K562 (cell line): ENCODE measurements around the gene HTR5A. TPM values are rescaled to one million over a fixed set of nuclear protein-coding genes. Genes with fewer than 3 reads are reported as not detected.

Experiments
- ATAC-seq: fragments of 200-7000 bp; cut with Tn5 transposase; 3 replicates; pipeline ENCODE4 v1.9.1; 2020; ENCODE audit warnings: moderate library complexity
- BruUV-seq: library from RNA; stranded (reverse); fragments of 400-500 nt; replicated peaks from 2 replicates; lab custom pipeline; 2021; lab: Mats Ljungman, UMichigan
- CTCF ChIA-PET: fragments of 300-600 bp; formaldehyde crosslinking; extraction: SDS; loops from one replicate; lab custom pipeline; 2021; ENCODE audit warnings: low intra/inter-chr PET ratio; lab: Yijun Ruan, JAX
- POLR2A ChIA-PET: fragments of 300-600, 350-650 bp; sonication (Branson Sonifier 250); formaldehyde crosslinking; extraction: SDS; loops from one replicate; lab custom pipeline; 2021; ENCODE audit warnings: antibody characterized with exemption, inconsistent platforms; lab: Yijun Ruan, JAX
- DNase-seq, 4 experiments: peaks; one replicate each; pipeline versions ENCODE4 v3.0.0 to v3.0.0-alpha.2; 2011 to 2018; ENCODE audit warnings: low spot score in 3 of 4, mixed read lengths in 3 of 4; ENCODE audit errors: extremely low read depth in 1 of 4
- FAIRE-seq: peaks from 2 replicates; lab custom pipeline; 2011; peaks lifted over from hg19 to GRCh38; lab: Jason Lieb, UNC
- H2AFZ ChIP-seq: 2 replicates; pipeline ENCODE4 v1.6.0; 2011; ENCODE audit warnings: low read depth, low read length, control low read depth, inconsistent platforms
- H3K27ac ChIP-seq: fragments of 200-600 bp; 3 replicates; pipeline ENCODE4 v1.8.0; 2011; ENCODE audit warnings: low read depth, mild to moderate bottlenecking, control low read depth, inconsistent platforms, low read length, moderate library complexity, mixed read lengths; ENCODE audit errors: extremely low read depth
- H3K27me3 ChIP-seq, 2 experiments: fragments of 300-600 bp in 1 of 2; 2 replicates in 1 of 2; 3 replicates in 1 of 2; pipeline versions ENCODE4 v1.6.0 to v1.8.0; 2011; ENCODE audit warnings: inconsistent platforms in 2 of 2, low read length in 2 of 2, mild to moderate bottlenecking in 1 of 2, mixed read lengths in 1 of 2, moderate library complexity in 1 of 2; ENCODE audit not compliant: control insufficient read depth in 2 of 2, insufficient read depth in 2 of 2
- H3K36me3 ChIP-seq: fragments of 300-600 bp; 3 replicates; pipeline ENCODE4 v1.8.0; 2011; ENCODE audit warnings: mild to moderate bottlenecking, low read length, inconsistent platforms; ENCODE audit not compliant: control insufficient read depth, insufficient read depth
- H3K4me1 ChIP-seq, 2 experiments: fragments of 200-600 bp in 1 of 2; replicated peaks in 1 of 2; 2 replicates in 1 of 2; 3 replicates in 1 of 2; pipeline versions ENCODE4 v1.5.1 to v1.8.0; 2011; ENCODE audit warnings: inconsistent platforms in 2 of 2, low read length in 2 of 2, mild to moderate bottlenecking in 1 of 2, mixed read lengths in 1 of 2, moderate library complexity in 1 of 2; ENCODE audit not compliant: control insufficient read depth in 2 of 2, insufficient read depth in 2 of 2
- H3K4me2 ChIP-seq: 2 replicates; pipeline ENCODE4 v1.6.1; 2011; ENCODE audit warnings: low read length, control low read depth, inconsistent platforms, mixed read lengths; ENCODE audit not compliant: insufficient read depth
- H3K4me3 ChIP-seq: fragments of 200-600 bp; sonication (generic), shearing (Covaris generic); 2 replicates; pipeline ENCODE4 v1.5.1; 2016; ENCODE audit warnings: control low read depth, inconsistent platforms
- H3K79me2 ChIP-seq: fragments of 200-600 bp; 3 replicates; pipeline ENCODE4 v1.8.0; 2011; ENCODE audit warnings: low read length, inconsistent platforms; ENCODE audit not compliant: control insufficient read depth, insufficient read depth
- H3K9ac ChIP-seq, 2 experiments: 2 replicates each; pipeline versions ENCODE4 v1.6.0 to v1.6.1; 2011; ENCODE audit warnings: low read depth in 2 of 2, low read length in 2 of 2, control low read depth in 1 of 2, inconsistent platforms in 1 of 2, mild to moderate bottlenecking in 1 of 2, mixed read lengths in 1 of 2; ENCODE audit not compliant: insufficient read depth in 1 of 2
- H3K9me1 ChIP-seq: one replicate; pipeline ENCODE4 v1.6.0; 2011; ENCODE audit warnings: inconsistent platforms, mild to moderate bottlenecking, low read length, moderate library complexity; ENCODE audit not compliant: control insufficient read depth, insufficient read depth
- H3K9me3 ChIP-seq: replicated peaks from 2 replicates; pipeline ENCODE4 v1.5.1; 2011; ENCODE audit warnings: low read depth, low read length, inconsistent platforms; ENCODE audit not compliant: control insufficient read depth, insufficient read depth
- H4K20me1 ChIP-seq: replicated peaks from 2 replicates; pipeline ENCODE4 v1.6.1; 2011; ENCODE audit warnings: low read length, inconsistent platforms, mixed read lengths; ENCODE audit not compliant: control insufficient read depth, insufficient read depth
- CEBPG ChIP-seq, 3 experiments: fragments of 200-800 bp in 1 of 3; sonication (Bioruptor generic) in 1 of 3; sonication (generic) in 1 of 3; formaldehyde crosslinking in 1 of 3; IDR thresholded peaks in 2 of 3; conservative IDR thresholded peaks in 1 of 3; 2 replicates each; pipeline versions ENCODE4 v1.6.1 to v1.8.0; 2016 to 2022; ENCODE audit warnings: missing compliant biosample characterization in 2 of 3, missing genetic modification characterization in 2 of 3, mild to moderate bottlenecking in 1 of 3, missing genetic modification reagents in 1 of 3
- ESRRA ChIP-seq: fragments of 450-650 bp; IDR thresholded peaks from 2 replicates; pipeline ENCODE4 v1.6.1; 2014; ENCODE audit warnings: low read depth, mild to moderate bottlenecking, moderate library complexity, borderline replicate concordance
- KDM2B ChIP-seq: fragments of 250-450 bp; sonication (Bioruptor Pico); IDR thresholded peaks from 2 replicates; pipeline ENCODE4 v1.8.0; 2021; ENCODE audit warnings: mild to moderate bottlenecking, moderate library complexity
- KLF6 ChIP-seq: fragments of 250-450 bp; sonication (Bioruptor Pico); IDR thresholded peaks from 2 replicates; pipeline ENCODE4 v1.4.0; 2020; ENCODE audit warnings: mild to moderate bottlenecking, moderate library complexity, borderline replicate concordance
- MYBL2 ChIP-seq, 2 experiments: fragments of 450-650 bp in 1 of 2; sonication (generic) in 1 of 2; formaldehyde crosslinking in 1 of 2; IDR thresholded peaks; 2 replicates each; pipeline versions ENCODE4 v1.6.1 to v1.8.1; 2017 to 2022; ENCODE audit warnings: borderline replicate concordance in 1 of 2, inconsistent platforms in 1 of 2, low read depth in 1 of 2, mild to moderate bottlenecking in 1 of 2, missing genetic modification reagents in 1 of 2, moderate library complexity in 1 of 2
- NFRKB ChIP-seq: fragments of 450-650 bp; IDR thresholded peaks from 2 replicates; pipeline ENCODE4 v1.6.1; 2016; ENCODE audit warnings: low read depth
- SMAD3 ChIP-seq: fragments of 450-650 bp; formaldehyde crosslinking; conservative IDR thresholded peaks from 2 replicates; pipeline ENCODE4 v1.4.0; 2020; ENCODE audit warnings: mild to moderate bottlenecking
- TCF3 ChIP-seq: sonication (generic); formaldehyde crosslinking; IDR thresholded peaks from 2 replicates; pipeline ENCODE4 v1.4.0; 2020; ENCODE audit warnings: mild to moderate bottlenecking, missing genetic modification reagents
- ZBTB33 ChIP-seq: sonication (generic); formaldehyde crosslinking; IDR thresholded peaks from 2 replicates; pipeline ENCODE4 v1.8.1; 2023; ENCODE audit warnings: mild to moderate bottlenecking, missing genetic modification reagents
- ZNF780A ChIP-seq: fragments of 250-450 bp; sonication (Bioruptor Pico); IDR thresholded peaks from 2 replicates; pipeline ENCODE4 v1.5.0; 2021; ENCODE audit warnings: mild to moderate bottlenecking
- WGBS: fragments of 100-300 bp; shearing (Covaris generic); methylation state at CpG from one replicate; pipeline ENCODE4 v1.1.6; 2016; ENCODE audit warnings: low coverage, mixed read lengths; ENCODE audit not compliant: insufficient coverage; ENCODE audit errors: missing lambda C conversion rate; 5-methylcytosine and 5-hydroxymethylcytosine counted together
- in situ Hi-C: fragments of 300-500 bp; cut with MboI; formaldehyde crosslinking; loops from 4 replicates; pipeline ENCODE4 v1.15.0; 2018; ENCODE audit warnings: inconsistent platforms, mixed read lengths
- intact Hi-C: fragments of 100-400 bp; cut with micrococcal nuclease; formaldehyde crosslinking; loops from 2 replicates; pipeline ENCODE4 v1.14.2; 2022
- polyA plus RNA-seq, 8 experiments: library from polyadenylated mRNA; depleted of rRNA in 4 of 8; stranded (reverse) in 5 of 8; unstranded in 3 of 8; fragments of >200 nt; fragmentation: Nextera tagmentation in 2 of 8; fragmentation: Illumina TruSeq in 1 of 8; extraction: Ambion mirVana in 2 of 8; extraction: Trizol in 1 of 8; gene quantifications; 2 replicates each; pipeline versions ENCODE4 v1.2.1 to v1.2.3, GENCODE V29; 2011 to 2014; ENCODE audit warnings: inconsistent platforms in 1 of 8, missing spikeins in 1 of 8
- total RNA-seq, 7 experiments: library from RNA; depleted of rRNA in 6 of 7; stranded (reverse); fragments of >200 nt in 6 of 7; fragmentation: Illumina TruSeq in 2 of 7; extraction: Trizol in 2 of 7; gene quantifications; 2 replicates each; pipeline versions ENCODE4 v1.2.1 to v1.2.3, GENCODE V29; 2011 to 2021; ENCODE audit warnings: low replicate concordance in 1 of 7

HTR5A gene
- total and polyA plus RNA-seq, 9 of the 15 experiments (the other 6 are each of a cell fraction or from before 2014, with no cell fraction given), result 0.06 TPM; not detected in 8

DNA sequence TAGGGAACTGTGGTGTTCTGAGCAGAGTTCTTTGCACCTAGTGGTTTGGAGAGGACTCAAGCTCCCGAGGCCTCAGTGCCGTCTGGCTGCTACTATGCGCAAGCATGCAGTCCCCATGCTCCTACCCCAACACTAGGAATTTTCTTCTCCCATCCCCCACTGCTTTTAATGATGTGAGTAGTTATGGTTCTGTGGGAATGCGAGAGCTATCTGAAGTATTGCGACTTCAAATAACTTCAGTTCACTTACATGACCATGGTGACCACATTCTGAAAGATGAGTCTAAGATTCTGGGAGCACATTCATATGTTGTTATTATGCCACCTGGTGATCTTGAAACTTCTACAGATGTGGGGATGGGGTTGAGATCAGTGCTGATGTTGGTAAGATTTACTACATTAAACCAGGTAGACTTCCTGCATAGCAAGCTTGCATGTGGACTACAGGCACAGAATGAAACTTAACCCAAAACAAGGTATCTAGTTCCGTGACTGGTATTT is 24.6 kb downstream of the HTR5A start:
- H3K27ac ChIP-seq, result no peak overlapping the region
- FAIRE-seq (no peak), DNase-seq (no peak), ATAC-seq (no peak)
- POLR2A ChIA-PET, result no interaction called here
- no TSS peak for BruUV-seq
- no peak overlapping the region for H2AFZ ChIP-seq
- intact Hi-C loops (no loop called here), in situ Hi-C loops (no loop called here)
- no peak overlapping the region for H3K4me2 ChIP-seq
- no peaks in the 10 kb centered on the region for H3K4me1 ChIP-seq
- H3K9me1 ChIP-seq, result no peaks in the 10 kb centered on the region
- no peaks in the 10 kb centered on the region for H3K9me3 ChIP-seq
- H3K9ac ChIP-seq, result no peak overlapping the region
- WGBS, result under 1% methylated on average over 6 of the region's 6 CpGs
- peaks cover 20 to 38% of the 10 kb centered on the region in 2 experiments for H3K27me3 ChIP-seq
- no peaks in the 10 kb centered on the region for H4K20me1 ChIP-seq
- no peaks in the 10 kb centered on the region for H3K36me3 ChIP-seq
- no peaks in the 10 kb centered on the region for H3K79me2 ChIP-seq
- H3K4me3 ChIP-seq, result no peak overlapping the region
- CTCF ChIA-PET, result no interaction called here
- no peak for TF ChIP-seq ZBTB33 (CRISPR knock-in tag)
- TF ChIP-seq TCF3 (CRISPR knock-in tag), result no peak
- TF ChIP-seq KDM2B, result no peak
- TF ChIP-seq ESRRA, result no peak
- TF ChIP-seq ZNF780A (CRISPR knock-in tag), result no peak
- TF ChIP-seq KLF6 (CRISPR knock-in tag), result no peak
- TF ChIP-seq NFRKB, result no peak
- TF ChIP-seq CEBPG (CRISPR knock-in tag; IDR thresholded peaks at IDR 0.05), result no peak
- TF ChIP-seq CEBPG (tag; conservative IDR thresholded peaks at IDR 0.05 in 1 of 2, IDR thresholded peaks at IDR 0.05 in 1 of 2), result no peak
- no peak for TF ChIP-seq SMAD3
- no peak for TF ChIP-seq MYBL2 (IDR thresholded peaks at IDR 0.05; ENCODE audit: low read depth)
- no peak for TF ChIP-seq MYBL2 (CRISPR knock-in tag; IDR thresholded peaks at IDR 0.05; ENCODE audit: borderline replicate concordance)
